Astrocyte (in vitro differentiated cells and primary cell): ENCODE measurements around the gene KDM4F. TPM values are rescaled to one million over a fixed set of nuclear protein-coding genes. Genes with fewer than 3 reads are reported as not detected.

ENCODE experiments used
- DNase-seq: peaks from one replicate; pipeline ENCODE4 v3.0.0-alpha.2; 2010; ENCODE audit warnings: low read depth
- FAIRE-seq: peaks from 2 replicates; lab custom pipeline; 2011; peaks lifted over from hg19 to GRCh38; lab: Jason Lieb, UNC
- H2AFZ ChIP-seq: 2 replicates; pipeline ENCODE4 v1.6.0; 2012; ENCODE audit warnings: low read depth, low read length, inconsistent platforms
- H3K27ac ChIP-seq: 2 replicates; pipeline ENCODE4 v1.5.1; 2011; ENCODE audit warnings: low read depth, low read length, inconsistent platforms
- H3K27me3 ChIP-seq: 2 replicates; pipeline ENCODE4 v1.6.0; 2011; ENCODE audit warnings: low read length, inconsistent platforms; ENCODE audit not compliant: insufficient read depth
- H3K36me3 ChIP-seq: 2 replicates; pipeline ENCODE4 v1.5.1; 2011; ENCODE audit warnings: low read length, inconsistent platforms; ENCODE audit not compliant: insufficient read depth
- H3K4me1 ChIP-seq: 2 replicates; pipeline ENCODE4 v1.5.1; 2011; ENCODE audit warnings: low read length, inconsistent platforms; ENCODE audit not compliant: insufficient read depth
- H3K4me2 ChIP-seq: 2 replicates; pipeline ENCODE4 v1.6.0; 2012; ENCODE audit warnings: low read length, inconsistent platforms
- H3K4me3 ChIP-seq: 2 replicates; pipeline ENCODE4 v1.5.1; 2011; ENCODE audit warnings: low read depth, mild to moderate bottlenecking, low read length, inconsistent platforms; ENCODE audit not compliant: insufficient read depth
- H3K79me2 ChIP-seq: 2 replicates; pipeline ENCODE4 v1.6.0; 2012; ENCODE audit warnings: mild to moderate bottlenecking, low read length, inconsistent platforms; ENCODE audit not compliant: insufficient read depth
- H3K9ac ChIP-seq: 2 replicates; pipeline ENCODE4 v1.6.0; 2012; ENCODE audit warnings: mild to moderate bottlenecking, low read length, inconsistent platforms
- H3K9me3 ChIP-seq: 2 replicates; pipeline ENCODE4 v1.5.1; 2012; ENCODE audit warnings: low read depth, mild to moderate bottlenecking, low read length, inconsistent platforms; ENCODE audit not compliant: insufficient read depth
- H4K20me1 ChIP-seq: 2 replicates; pipeline ENCODE4 v1.6.0; 2012; ENCODE audit warnings: low read length, inconsistent platforms; ENCODE audit not compliant: insufficient read depth
- H3K27ac Mint-ChIP-seq: one replicate; pipeline ENCODE4 v1.8.0; 2021; ENCODE audit warnings: mild to moderate bottlenecking, mixed read lengths; ENCODE audit not compliant: unreplicated experiment
- H3K27me3 Mint-ChIP-seq: one replicate; pipeline ENCODE4 v1.8.0; 2021; ENCODE audit warnings: low read depth, mixed read lengths; ENCODE audit not compliant: unreplicated experiment
- H3K36me3 Mint-ChIP-seq: one replicate; pipeline ENCODE4 v1.8.0; 2021; ENCODE audit warnings: low read depth, mixed read lengths; ENCODE audit not compliant: unreplicated experiment
- H3K4me1 Mint-ChIP-seq: one replicate; pipeline ENCODE4 v1.8.0; 2021; ENCODE audit warnings: low read depth, mixed read lengths; ENCODE audit not compliant: unreplicated experiment
- H3K4me3 Mint-ChIP-seq: one replicate; pipeline ENCODE4 v1.8.0; 2021; ENCODE audit warnings: mild to moderate bottlenecking, moderate library complexity, mixed read lengths; ENCODE audit not compliant: unreplicated experiment
- H3K9me3 Mint-ChIP-seq: one replicate; pipeline ENCODE4 v1.8.0; 2021; ENCODE audit warnings: mild to moderate bottlenecking, mixed read lengths; ENCODE audit not compliant: unreplicated experiment
- CTCF ChIP-seq: IDR thresholded peaks from 2 replicates; pipeline ENCODE4 v1.5.1; 2011; ENCODE audit warnings: low read depth, mild to moderate bottlenecking, inconsistent platforms, low read length, moderate library complexity; ENCODE audit not compliant: insufficient read depth
- EZH2 ChIP-seq: IDR thresholded peaks from 2 replicates; pipeline ENCODE4 v1.6.1; 2012; ENCODE audit warnings: mild to moderate bottlenecking, low read length, inconsistent platforms; ENCODE audit not compliant: insufficient read depth
- total RNA-seq: library from RNA; stranded (reverse); gene quantifications from 2 replicates; pipeline ENCODE4 v1.2.1, GENCODE V29; 2021

The KDM4F gene
- total RNA-seq, 1 donor from 2014 or later = not detected

GRCh38 chr11:95100191-95100648 lies 51.0 kb downstream of the KDM4F start:
- no peak for DNase-seq
- Histone ChIP-seq H2AFZ (no peak overlapping the region), H3K27me3 (no peaks in the 10 kb centered on the region), H4K20me1 (no peaks in the 10 kb centered on the region), H3K9ac (no peak overlapping the region), H3K79me2 (peaks cover 16% of the 10 kb centered on the region), H3K4me2 (no peak overlapping the region), H3K36me3 (no peaks in the 10 kb centered on the region), H3K4me3 (no peak overlapping the region), H3K9me3 (no peaks in the 10 kb centered on the region), H3K4me1 (peaks cover 13% of the 10 kb centered on the region), H3K27ac (no peak overlapping the region)
- peaks cover 3% of the 10 kb centered on the region for H3K36me3 Mint-ChIP-seq
- no peaks in the 10 kb centered on the region for H3K27me3 Mint-ChIP-seq
- TF ChIP-seq EZH2 = no peak
- no peak for TF ChIP-seq CTCF
- peaks cover 3% of the 10 kb centered on the region for H3K9me3 Mint-ChIP-seq
- no peak overlapping the region for H3K4me3 Mint-ChIP-seq
- no peak for FAIRE-seq
- peaks cover 18% of the 10 kb centered on the region for H3K4me1 Mint-ChIP-seq
- H3K27ac Mint-ChIP-seq = no peak overlapping the region

Other genes starting within 250 kb of the KDM4F start
- 53.5 and 59.2 TPM in 2 replicates for gene CWC15, start 75.9 kb upstream of the KDM4F start, total RNA-seq
- 0.72 and 0.93 TPM in 2 replicates for gene KDM4D, start 75.7 kb upstream of the KDM4F start, total RNA-seq
- 0.41 TPM in 1 of 2 replicates, not detected in the other for gene KDM4E, start 24.2 kb upstream of the KDM4F start, total RNA-seq
- 41.6 and 47.5 TPM in 2 replicates for gene SRSF8, start 17.5 kb downstream of the KDM4F start, total RNA-seq
- gene ENDOD1, start 40.4 kb downstream of the KDM4F start, total RNA-seq = 29.8 and 34.4 TPM in 2 replicates
- gene SESN3, start 181.8 kb downstream of the KDM4F start, total RNA-seq = 85.6 and 98.1 TPM in 2 replicates